ENCODE results near the gene OR51F1. TPM values are rescaled to one million over a fixed set of nuclear protein-coding genes. Genes with fewer than 3 reads are reported as not detected.

OR51F1 gene
- total and polyA plus RNA-seq, 2 of the 8 experiments (the other 6 are each of a cell fraction or from before 2014, with no cell fraction given) = not detected

DNA sequence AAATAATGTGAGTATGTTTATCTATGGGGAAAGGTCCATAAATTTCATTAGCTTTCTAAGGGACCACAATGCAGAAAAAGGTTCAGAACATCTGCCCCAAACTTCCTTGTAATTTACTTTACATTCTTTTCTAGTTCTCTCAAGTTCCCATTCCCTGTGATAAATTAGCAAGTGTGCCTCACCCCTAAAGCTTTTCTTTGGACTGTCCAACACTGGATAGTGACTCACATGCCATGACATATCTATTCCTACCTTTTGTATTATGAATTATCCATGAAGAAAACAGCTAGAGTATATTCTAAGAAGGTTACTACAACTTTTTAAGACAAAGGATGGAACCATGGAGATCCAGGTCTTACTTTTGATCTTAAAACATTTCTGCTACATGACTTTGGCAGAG, 1.6 kb downstream of the OR51F1 start (continued):
- TF ChIP-seq, protein P1, sequence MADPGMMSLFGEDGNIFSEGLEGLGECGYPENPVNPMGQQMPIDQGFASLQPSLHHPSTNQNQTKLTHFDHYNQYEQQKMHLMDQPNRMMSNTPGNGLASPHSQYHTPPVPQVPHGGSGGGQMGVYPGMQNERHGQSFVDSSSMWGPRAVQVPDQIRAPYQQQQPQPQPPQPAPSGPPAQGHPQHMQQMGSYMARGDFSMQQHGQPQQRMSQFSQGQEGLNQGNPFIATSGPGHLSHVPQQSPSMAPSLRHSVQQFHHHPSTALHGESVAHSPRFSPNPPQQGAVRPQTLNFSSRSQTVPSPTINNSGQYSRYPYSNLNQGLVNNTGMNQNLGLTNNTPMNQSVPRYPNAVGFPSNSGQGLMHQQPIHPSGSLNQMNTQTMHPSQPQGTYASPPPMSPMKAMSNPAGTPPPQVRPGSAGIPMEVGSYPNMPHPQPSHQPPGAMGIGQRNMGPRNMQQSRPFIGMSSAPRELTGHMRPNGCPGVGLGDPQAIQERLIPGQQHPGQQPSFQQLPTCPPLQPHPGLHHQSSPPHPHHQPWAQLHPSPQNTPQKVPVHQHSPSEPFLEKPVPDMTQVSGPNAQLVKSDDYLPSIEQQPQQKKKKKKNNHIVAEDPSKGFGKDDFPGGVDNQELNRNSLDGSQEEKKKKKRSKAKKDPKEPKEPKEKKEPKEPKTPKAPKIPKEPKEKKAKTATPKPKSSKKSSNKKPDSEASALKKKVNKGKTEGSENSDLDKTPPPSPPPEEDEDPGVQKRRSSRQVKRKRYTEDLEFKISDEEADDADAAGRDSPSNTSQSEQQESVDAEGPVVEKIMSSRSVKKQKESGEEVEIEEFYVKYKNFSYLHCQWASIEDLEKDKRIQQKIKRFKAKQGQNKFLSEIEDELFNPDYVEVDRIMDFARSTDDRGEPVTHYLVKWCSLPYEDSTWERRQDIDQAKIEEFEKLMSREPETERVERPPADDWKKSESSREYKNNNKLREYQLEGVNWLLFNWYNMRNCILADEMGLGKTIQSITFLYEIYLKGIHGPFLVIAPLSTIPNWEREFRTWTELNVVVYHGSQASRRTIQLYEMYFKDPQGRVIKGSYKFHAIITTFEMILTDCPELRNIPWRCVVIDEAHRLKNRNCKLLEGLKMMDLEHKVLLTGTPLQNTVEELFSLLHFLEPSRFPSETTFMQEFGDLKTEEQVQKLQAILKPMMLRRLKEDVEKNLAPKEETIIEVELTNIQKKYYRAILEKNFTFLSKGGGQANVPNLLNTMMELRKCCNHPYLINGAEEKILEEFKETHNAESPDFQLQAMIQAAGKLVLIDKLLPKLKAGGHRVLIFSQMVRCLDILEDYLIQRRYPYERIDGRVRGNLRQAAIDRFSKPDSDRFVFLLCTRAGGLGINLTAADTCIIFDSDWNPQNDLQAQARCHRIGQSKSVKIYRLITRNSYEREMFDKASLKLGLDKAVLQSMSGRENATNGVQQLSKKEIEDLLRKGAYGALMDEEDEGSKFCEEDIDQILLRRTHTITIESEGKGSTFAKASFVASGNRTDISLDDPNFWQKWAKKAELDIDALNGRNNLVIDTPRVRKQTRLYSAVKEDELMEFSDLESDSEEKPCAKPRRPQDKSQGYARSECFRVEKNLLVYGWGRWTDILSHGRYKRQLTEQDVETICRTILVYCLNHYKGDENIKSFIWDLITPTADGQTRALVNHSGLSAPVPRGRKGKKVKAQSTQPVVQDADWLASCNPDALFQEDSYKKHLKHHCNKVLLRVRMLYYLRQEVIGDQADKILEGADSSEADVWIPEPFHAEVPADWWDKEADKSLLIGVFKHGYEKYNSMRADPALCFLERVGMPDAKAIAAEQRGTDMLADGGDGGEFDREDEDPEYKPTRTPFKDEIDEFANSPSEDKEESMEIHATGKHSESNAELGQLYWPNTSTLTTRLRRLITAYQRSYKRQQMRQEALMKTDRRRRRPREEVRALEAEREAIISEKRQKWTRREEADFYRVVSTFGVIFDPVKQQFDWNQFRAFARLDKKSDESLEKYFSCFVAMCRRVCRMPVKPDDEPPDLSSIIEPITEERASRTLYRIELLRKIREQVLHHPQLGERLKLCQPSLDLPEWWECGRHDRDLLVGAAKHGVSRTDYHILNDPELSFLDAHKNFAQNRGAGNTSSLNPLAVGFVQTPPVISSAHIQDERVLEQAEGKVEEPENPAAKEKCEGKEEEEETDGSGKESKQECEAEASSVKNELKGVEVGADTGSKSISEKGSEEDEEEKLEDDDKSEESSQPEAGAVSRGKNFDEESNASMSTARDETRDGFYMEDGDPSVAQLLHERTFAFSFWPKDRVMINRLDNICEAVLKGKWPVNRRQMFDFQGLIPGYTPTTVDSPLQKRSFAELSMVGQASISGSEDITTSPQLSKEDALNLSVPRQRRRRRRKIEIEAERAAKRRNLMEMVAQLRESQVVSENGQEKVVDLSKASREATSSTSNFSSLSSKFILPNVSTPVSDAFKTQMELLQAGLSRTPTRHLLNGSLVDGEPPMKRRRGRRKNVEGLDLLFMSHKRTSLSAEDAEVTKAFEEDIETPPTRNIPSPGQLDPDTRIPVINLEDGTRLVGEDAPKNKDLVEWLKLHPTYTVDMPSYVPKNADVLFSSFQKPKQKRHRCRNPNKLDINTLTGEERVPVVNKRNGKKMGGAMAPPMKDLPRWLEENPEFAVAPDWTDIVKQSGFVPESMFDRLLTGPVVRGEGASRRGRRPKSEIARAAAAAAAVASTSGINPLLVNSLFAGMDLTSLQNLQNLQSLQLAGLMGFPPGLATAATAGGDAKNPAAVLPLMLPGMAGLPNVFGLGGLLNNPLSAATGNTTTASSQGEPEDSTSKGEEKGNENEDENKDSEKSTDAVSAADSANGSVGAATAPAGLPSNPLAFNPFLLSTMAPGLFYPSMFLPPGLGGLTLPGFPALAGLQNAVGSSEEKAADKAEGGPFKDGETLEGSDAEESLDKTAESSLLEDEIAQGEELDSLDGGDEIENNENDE (IDR thresholded peaks at IDR 0.05; ENCODE audit: insufficient replicate concordance, low read length) = no peak
- TF ChIP-seq PHF8 (conservative IDR thresholded peaks at IDR 0.05; ENCODE audit: low read depth, low read length) (no peak), YY1 (IDR thresholded peaks at IDR 0.05; ENCODE audit: low read depth, low read length) (no peak), SIRT6 (IDR thresholded peaks at IDR 0.05; ENCODE audit: low read length) (no peak), RNF2 (IDR thresholded peaks at IDR 0.05; ENCODE audit: borderline replicate concordance, low read depth, low read length, missing control alignments, poor library complexity, severe bottlenecking) (no peak), TCF12 (IDR thresholded peaks at IDR 0.05; ENCODE audit: low read depth, low read length) (no peak), BACH1 (IDR thresholded peaks at IDR 0.05; ENCODE audit: low read length) (no peak), NRF1 (IDR thresholded peaks at IDR 0.05; ENCODE audit: low read depth, low read length) (no peak), POU5F1 (IDR thresholded peaks at IDR 0.05; ENCODE audit: low read depth, low read length) (no peak)
- TF ChIP-seq, protein P2, sequence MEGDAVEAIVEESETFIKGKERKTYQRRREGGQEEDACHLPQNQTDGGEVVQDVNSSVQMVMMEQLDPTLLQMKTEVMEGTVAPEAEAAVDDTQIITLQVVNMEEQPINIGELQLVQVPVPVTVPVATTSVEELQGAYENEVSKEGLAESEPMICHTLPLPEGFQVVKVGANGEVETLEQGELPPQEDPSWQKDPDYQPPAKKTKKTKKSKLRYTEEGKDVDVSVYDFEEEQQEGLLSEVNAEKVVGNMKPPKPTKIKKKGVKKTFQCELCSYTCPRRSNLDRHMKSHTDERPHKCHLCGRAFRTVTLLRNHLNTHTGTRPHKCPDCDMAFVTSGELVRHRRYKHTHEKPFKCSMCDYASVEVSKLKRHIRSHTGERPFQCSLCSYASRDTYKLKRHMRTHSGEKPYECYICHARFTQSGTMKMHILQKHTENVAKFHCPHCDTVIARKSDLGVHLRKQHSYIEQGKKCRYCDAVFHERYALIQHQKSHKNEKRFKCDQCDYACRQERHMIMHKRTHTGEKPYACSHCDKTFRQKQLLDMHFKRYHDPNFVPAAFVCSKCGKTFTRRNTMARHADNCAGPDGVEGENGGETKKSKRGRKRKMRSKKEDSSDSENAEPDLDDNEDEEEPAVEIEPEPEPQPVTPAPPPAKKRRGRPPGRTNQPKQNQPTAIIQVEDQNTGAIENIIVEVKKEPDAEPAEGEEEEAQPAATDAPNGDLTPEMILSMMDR (IDR thresholded peaks at IDR 0.05; ENCODE audit: control extremely low read depth in 1 of 3, insufficient read depth in 1 of 3, low read depth in 1 of 3, low read length in 3 of 3) = no peak

Data from H1 (cell line).